Stimulated activated CD4-positive, alpha-beta T cell treated with anti-CD3 and anti-CD28 coated beads, Interleukin-1b, Interleukin-23, amount 100 ng/mL, for 1 hour (primary cell): ENCODE measurements around the gene TP53RK.

Experiments
- DNase-seq, 2 donors: peaks; one replicate each; pipeline ENCODE4 v3.0.0-alpha.2; 2020; ENCODE audit warnings: low read depth in 2 of 2

The TP53RK gene

DNA sequence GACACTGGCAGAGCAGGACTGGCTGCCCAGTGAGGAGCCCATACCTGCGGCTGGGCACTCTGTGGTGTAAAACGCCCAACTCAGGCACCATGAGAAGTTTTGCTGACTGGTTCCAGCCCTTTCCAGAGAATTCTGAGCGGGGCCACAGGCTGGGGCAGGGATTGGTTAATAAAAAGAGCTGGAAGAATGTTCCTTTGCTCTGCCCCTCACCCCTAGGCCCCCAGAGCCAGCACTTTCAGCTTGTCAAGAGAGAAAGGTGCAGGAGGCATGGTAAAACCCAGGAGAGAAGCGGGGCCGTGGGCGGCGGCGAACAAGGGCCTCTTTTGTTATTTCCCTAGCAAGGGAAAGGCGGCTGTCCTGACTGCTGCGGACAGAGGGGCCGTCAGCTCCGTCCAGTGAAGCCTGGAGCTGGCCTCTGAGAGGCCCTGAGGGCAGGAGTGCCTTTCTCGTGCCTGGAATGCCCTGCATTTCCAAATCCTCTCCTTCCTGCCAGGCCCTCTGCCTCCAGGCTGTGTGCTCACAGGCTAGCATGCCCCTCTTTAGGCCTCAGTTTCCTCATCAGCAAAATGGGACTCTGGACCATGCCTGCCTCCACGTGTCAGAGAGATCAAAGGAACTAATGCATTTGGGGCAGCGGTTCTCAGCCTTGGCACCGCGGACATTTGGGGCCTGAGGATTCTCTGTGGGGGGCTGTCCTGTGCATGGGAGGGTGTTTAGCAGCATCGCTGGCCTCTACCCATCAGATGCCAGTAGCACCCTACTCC lies 50.9 kb downstream of the TP53RK start:
- DNase-seq, result no peak

DNA sequence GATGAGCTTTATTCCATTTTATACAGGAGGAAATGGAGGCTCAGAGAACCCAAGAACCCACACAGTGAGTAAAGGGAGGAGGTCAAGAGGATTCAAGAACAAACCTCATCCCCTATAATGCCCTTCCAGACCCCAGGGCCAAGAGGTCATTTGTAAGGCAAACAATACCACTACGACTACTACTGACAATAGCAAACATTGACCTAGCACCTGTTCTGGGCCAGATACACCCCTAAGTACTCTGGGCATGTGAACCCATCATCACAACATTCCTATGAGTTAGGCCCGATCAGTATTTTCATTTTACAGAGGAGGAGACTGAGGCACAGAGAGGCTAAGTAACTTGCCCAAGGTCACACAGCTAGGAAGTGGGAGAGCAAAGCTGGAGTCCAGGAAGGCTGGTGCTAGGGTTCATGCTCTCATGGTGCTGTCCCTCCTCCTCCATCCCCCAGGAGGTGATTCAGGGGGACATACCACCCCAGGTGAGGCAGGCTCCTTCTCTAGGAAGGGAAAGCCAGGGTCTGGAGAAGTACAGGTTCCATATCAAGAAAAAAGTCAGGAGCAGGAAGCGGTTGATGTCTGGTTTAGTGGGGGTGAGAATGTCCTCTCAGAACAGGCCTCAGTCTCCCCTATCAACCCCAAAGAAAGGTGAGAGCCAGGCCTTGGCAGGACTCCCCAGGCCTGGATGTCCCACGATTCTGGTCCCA lies 51.7 kb downstream of the TP53RK start:
- DNase-seq, result no peak

DNA sequence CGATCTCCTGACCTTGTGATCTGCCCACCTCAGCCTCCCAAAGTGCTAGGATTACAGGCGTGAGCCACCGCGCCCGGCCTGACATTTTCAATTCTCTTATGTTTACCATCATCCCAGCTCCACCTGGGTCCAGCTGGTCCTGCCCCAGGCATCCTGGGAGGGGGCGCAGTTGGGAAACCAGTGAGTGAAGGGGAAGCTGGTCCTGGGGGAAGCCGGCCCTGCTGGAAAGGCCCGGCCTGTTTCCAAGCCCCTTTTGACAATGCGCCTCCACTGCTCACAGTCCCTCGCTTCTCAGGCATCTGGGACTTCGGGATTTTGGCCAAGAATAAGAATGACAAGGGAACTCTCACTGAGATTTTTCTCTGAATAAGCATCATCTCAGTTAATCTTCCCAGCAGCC lies 52.2 kb downstream of the TP53RK start:
- DNase-seq, result no peak

DNA sequence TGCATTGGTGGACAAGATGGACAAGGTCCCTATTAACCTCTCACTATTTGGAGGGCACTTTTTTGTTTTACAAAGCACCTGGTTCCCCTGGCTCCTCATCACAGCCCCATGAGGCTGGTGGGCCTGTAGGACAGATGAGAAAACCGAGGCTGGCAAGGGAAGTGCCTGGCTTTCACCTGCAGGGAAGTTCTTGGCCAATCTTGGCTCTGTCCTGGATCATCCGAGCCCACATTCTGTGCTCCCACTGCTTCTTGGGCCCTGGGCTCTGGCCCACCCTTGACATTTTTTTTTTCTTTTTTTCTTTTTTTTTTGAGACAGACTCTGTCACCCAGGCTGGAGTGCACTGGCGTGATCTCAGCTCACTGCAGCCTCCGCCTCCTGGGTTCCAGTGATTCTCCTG lies 52.7 kb downstream of the TP53RK start:
- DNase-seq, result no peak

DNA sequence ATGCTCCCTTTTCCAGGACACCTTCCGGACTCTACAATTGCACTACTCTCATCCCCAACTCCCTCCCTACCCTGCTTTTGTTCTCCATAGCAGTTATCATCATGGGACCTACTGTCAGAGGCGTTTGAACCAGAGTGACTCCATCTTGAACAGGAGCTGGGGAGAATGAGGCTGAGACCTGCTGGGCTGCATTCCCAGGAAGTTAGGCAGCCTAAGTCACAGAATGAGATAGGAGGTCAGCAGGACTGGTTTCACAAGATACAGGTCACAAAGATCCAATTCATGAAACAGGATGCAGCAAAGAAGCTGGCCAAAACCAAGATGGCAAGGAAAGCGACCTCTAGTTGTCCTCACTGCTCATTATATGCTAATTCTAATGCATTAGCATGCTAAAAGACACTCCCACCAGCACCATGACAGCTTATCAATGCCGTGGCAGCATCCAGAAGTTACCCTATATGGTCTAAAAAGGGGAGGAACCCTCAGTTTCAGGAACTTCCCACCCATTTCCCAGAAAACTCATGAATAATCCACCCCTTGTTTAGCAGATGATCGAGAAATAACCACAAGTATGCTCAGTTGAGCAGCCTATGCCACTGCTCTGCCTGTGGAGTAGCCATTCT lies 53.6 kb downstream of the TP53RK start:
- DNase-seq, result no peak

DNA sequence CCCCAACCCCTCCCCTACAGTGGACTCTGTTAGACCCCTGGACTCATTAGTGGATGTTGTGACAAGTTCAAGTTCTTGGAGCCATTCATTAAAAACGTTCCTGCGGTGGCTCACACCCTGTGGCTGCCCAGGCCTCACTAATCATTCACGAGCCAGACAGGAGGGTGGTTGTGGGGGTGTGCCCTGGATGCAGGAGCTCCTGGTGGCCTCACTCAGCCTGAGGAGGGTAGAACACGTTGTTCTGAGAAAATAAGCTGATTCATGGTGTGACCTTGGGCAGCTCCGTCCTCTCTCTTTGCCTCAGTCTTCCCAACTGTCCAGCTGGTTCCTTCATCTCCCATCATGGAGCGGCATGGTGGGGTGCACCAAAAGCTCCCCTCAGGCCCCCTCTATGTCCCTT lies 54.7 kb downstream of the TP53RK start:
- DNase-seq, result no peak
